ENCODE results near the gene KCNG2.
"Not testable (repeated sequence)": the region's sequence is repeated elsewhere in the genome, so short reads cannot be mapped to it uniquely, and the experiment has no call there.

The KCNG2 gene

DNA sequence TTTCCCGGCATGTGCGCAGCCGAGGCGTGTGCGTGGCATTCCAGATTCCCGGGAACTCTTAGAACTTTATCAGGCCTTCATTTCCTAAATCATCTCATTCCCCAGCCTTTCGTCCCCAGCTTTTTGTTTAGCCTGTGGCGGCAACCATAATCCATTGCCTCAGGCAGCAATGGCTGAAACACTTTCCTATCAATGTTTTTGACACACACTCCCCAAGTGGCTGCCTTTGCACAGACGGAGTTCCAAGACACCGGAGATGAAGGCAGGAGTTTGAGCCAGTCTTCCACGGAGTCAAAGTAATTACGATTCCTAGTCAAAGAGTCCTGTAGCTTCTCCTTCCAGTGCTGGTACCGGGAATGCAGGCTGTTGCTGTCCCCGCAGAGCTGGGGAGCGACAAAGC lies 64.8 kb downstream of the KCNG2 start:
- DNase-seq (ENCODE audit: low read depth, low spot score), result no peak
- H3K4me3 ChIP-seq (ENCODE audit: low read length), result no peak overlapping the region

DNA sequence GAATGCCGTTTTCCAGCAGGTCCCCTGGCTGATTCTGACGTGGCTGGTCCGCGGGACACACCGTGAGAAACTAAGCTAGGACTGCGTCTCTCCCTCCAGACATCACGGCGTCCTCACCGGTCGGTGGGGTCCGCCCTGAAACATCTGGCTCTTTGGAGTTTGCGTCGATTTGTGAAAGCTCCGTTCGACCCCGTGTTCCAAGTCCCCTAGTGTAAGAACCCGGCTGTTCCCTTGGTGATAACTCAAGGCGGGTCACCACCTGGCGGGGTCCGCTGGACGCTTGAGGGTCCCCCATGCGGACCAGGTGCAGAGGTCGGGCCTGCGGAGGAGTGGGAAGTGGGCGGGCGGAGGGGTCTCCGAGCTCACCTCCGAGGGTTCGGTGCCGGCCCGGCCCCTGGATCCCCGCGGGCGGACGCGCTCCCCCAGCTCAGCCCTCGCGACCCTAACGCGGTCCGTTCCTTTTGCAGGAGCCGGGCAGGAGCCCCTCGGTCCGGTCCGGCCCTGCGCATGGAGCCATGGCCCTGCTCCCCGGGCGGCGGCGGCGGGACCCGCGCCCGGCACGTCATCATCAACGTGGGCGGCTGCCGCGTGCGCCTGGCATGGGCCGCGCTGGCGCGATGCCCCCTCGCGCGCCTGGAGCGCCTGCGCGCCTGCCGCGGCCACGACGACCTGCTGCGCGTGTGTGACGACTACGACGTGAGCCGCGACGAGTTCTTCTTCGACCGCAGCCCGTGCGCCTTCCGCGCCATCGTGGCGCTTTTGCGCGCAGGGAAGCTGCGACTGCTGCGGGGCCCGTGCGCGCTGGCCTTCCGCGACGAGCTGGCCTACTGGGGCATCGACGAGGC lies 65.6 kb downstream of the KCNG2 start:
- H3K4me3 ChIP-seq (ENCODE audit: low read length), result no peak overlapping the region
- no peak for DNase-seq (ENCODE audit: low read depth, low spot score)

DNA sequence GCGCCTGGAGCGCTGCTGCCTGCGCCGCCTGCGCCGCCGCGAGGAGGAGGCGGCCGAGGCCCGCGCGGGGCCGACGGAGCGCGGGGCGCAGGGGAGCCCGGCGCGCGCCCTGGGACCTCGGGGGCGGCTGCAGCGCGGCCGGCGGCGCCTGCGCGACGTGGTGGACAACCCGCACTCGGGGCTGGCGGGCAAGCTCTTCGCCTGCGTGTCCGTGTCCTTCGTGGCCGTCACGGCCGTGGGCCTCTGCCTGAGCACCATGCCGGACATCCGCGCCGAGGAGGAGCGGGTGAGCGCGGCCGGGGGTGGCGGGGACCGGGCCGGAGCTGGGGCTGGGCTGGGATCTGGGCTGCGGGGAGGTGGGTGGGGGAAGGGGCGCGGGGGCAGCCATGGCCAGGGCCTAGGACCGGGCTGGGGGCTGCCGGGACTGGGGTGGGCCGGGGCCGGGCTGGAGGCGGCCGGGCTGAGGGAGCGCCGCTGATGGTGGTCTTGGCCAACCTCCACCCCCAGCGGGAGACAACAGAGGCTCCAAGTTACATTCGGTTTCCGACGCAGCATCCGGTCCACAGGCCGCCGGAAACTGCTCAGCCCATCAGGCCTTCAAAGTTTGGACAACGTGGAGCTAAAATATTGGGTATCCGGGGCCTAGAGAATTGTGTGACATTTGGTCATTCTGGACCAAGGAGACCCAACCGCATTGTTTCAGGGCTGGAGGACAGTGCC lies 66.4 kb downstream of the KCNG2 start:
- DNase-seq (ENCODE audit: low read depth, low spot score), result no peak
- H3K4me3 ChIP-seq (ENCODE audit: low read length), result no peak overlapping the region

DNA sequence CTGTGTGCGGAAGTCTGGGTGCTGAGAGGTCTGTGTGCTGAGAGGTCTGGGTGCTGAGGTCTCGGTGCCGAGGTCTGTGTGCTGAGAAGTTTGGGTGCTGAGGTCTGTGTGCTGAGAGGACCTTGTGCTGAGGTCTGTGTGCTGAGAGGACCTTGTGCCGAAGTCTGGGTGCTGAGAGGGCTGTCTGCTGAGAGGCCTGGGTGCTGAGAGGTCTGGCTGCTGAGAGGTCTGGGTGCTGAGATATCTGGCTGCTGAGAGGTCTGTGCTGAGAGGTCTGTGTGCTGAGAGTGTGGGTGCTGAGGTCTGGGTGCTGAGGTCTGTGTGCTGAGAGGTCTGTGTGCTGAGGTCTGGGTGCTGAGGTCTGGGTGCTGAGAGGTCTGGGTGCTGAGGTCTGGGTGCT lies 67.2 kb downstream of the KCNG2 start:
- not testable (repeated sequence) for H3K4me3 ChIP-seq (ENCODE audit: low read length); DNase-seq (ENCODE audit: low read depth, low spot score)

DNA sequence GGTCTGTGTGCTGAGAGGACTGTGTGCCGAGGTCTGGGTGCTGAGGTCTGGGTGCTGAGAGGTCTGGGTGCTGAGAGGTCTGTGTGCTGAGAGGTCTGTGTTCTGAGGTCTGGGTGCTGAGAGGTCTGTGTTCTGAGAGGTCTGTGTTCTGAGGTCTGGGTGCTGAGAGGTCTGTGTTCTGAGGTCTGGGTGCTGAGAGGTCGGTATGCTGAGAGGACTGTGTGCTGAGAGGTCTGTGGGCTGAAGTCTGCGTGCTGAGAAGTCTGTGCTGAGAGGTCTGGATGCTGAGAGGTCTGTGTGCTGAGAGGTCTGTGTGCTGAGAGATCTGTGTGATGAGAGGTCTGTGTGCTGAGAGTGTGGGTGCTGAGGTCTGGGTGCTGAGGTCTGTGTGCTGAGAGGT lies 68.2 kb downstream of the KCNG2 start:
- not testable (repeated sequence) for H3K4me3 ChIP-seq (ENCODE audit: low read length); DNase-seq (ENCODE audit: low read depth, low spot score)

DNA sequence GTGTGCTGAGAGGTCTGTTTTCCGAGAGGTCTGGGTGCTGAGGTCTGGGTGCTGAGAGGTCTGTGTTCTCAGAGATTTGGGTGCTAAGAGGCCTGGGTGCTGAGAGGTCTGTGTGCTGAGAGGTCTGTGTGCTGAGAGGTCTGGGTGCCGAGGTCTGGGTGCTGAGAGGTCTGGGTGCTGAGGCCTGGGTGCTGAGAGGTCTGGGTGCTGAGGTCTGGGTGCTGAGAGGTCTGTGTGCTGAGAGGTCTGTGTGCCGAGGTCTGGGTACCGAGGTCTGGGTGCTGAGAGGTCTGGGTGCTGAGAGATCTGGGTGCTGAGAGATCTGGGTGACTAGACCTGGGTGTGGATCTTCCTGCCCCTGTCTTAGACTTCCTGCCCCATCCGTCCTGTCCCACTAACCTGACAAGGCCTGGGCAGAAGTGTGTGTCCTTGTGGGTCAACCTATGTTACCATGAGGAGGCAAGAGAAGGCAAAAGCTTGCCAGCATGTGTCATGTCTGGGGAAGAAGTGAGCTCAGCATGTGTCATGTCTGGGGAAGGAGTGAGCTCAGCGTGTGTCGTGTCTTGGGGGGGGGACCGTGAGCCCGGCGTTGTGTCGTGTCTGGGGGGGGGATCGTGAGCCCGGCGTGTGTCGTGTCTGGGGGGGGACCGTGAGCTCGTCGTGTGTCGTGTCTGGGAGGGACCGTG lies 69.3 kb downstream of the KCNG2 start:
- no peak for DNase-seq (ENCODE audit: low read depth, low spot score)
- no peak overlapping the region for H3K4me3 ChIP-seq (ENCODE audit: low read length)

DNA sequence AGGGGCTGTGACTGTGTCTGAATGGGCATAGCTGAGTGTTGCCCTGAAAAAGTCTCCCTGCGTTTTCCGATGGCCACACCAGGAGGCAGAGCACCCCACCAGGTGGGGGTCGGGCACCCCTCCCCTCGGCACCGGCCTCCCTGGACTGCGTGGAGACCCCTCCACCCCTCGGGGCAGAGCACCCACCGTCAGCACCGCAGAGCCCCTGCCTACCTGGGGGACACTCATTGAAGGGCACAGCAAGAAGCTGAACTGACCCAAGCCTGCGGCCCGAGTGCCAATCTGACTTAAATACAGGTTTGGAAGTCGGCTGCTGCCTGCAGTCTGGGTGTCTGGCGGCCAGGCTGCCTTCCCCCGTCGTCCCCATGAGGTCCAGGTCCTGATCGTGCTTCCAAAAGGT lies 69.9 kb downstream of the KCNG2 start:
- no peak for DNase-seq (ENCODE audit: low read depth, low spot score)
- no peak overlapping the region for H3K4me3 ChIP-seq (ENCODE audit: low read length)

DNA sequence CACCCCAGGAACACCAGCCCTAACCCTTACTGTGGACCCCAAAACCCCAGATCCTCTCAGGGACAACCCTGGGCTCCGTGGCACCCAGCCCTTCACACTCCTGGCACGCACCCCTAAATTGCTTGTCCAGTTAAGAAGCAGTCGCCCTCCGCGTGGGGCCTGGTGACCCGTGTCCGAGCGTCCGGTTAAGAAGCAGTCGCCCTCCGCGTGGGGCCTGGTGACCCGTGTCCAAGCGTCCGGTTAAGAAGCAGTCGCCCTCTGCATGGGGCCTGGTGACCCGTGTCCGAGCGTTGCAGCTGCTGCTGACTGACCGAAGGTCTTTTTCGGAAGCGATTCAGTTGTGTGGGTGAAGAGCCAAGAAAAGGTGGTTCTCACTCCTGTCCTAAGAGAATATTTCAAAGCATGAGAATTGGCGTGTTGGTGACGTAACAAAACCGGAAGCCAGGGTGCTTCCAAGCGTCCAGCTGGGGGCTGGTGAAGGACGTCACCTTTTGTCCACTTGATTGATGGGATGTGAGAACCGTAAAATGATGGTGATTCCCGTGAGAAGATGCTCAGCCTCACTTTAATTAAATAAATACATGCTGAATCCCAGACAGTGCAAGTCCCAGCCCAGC lies 70.5 kb downstream of the KCNG2 start:
- DNase-seq (ENCODE audit: low read depth, low spot score), result no peak
- no peak overlapping the region for H3K4me3 ChIP-seq (ENCODE audit: low read length)

DNA sequence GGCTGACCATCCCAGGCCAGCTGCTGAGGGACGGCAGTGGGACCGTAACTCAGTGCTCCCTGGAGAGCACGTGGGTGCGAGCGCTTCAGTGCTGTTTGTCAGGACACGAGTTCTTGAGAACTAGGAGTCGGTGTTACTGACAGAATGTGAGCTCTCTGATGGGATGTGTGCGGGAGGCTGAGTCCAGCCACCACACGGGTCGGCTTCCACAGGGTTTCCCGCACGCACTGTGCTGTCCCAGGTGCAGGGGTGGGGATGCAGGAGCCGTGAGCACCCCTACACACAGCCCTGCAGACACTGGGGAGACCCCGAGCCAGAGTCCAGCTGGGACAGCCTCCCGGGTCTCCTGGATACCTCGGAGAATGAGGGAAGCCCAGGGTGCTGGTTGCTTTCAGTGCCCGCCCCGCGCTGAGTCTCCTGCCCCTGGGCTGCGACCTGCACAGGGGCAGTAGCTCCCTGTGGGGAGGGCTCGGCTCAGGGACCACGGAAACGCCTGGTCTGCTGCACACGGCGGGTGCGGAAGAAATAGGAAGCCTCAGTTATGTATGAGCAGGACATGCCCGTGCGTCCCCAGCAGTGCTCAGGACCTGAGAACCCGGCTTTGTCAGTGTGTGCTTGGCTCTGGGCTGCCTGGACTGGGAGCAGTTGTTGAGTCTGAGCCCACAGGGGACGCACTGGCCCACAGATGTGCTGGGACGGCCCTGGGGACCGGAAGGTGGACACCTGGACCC lies 71.2 kb downstream of the KCNG2 start:
- H3K4me3 ChIP-seq (ENCODE audit: low read length), result no peak overlapping the region
- DNase-seq (ENCODE audit: low read depth, low spot score), result no peak

DNA sequence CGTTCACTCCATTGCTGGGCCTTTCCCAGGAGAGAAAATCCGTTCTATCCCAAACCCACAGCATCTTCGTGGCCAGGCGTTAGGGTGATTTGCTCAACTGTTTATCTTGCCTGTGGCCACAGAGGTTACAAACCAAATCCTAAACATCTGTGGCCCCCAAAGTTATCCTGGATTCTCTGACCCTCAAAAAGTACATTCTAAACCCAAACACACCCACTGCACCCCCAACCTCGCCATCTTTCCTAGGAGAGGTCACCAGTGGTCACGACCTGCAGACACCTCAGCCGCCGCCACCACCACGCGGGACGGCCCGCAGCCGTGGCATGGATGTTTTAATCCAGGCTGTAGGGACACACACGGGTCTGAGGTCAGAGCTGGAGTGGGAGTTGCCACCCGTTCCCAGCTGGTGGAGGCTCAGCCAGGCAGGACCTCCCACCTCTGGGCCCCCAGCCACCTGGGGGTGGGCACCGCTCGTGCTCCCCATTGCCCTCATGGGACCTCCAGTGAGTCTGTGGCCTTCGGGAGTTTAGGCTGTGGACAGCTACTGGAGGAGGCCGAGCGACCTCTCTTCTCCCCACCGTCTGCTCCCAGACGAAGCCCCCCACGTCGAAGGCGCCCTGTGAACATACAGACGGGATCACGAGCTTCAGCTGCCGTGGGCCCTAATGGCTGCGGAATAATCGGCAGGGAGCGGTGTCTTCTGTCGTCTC lies 72.0 kb downstream of the KCNG2 start:
- no peak overlapping the region for H3K4me3 ChIP-seq (ENCODE audit: low read length)
- no peak for DNase-seq (ENCODE audit: low read depth, low spot score)

DNA sequence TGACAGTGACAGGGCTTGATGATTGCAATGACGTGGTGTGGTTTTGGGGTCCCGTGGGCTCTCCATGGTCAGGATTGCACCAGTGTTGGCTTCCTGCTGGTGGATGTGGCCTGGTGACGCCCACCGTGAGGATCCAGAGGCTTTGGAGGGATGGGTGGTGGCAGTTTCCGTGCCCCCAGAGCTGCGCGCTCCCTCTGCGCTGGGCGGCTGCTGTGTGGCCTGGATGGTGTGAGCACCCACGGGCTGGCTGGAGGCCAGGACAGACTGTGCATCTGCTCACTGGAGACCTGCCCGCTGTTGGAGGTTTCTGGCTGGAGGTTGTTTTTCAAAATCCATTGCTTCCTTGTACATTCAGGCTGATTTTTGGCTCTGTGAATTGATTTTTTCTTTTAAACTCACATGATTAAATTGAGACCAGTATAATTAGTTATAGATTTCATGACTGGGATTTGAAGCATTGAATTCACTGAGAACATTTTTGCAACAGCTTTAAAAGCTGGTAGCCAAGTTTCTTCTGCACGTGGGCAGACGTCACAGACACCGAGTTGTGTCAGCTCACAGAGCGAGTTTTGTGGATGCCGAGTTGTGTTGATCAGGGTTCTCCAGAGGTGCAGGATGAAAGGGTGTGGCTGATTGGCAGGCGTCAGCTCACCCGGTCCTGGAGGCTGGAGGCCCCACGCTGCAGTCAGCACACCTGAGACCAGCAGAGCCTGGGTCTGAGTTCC lies 72.7 kb downstream of the KCNG2 start:
- no peak overlapping the region for H3K4me3 ChIP-seq (ENCODE audit: low read length)
- no peak for DNase-seq (ENCODE audit: low read depth, low spot score)

DNA sequence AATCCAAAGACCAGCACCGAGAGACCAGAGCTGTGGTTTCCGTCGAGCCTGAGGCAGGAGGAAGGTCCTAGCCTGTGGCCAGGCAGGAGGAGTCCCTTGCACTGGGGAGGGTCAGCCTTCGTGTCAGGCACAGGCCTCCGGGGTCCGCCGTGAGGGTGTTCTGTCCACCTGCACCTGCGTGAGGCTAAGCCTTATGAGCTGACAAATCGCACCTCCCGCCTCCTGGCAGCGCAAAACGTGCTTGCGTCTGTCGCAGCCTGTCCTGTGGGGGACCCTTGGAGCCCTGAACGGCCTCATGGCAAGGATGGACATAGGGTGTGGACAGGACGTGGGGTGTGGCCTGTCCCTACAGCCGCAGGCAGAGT lies 73.3 kb downstream of the KCNG2 start:
- no peak for DNase-seq (ENCODE audit: low read depth, low spot score)
- H3K4me3 ChIP-seq (ENCODE audit: low read length), result no peak overlapping the region

DNA sequence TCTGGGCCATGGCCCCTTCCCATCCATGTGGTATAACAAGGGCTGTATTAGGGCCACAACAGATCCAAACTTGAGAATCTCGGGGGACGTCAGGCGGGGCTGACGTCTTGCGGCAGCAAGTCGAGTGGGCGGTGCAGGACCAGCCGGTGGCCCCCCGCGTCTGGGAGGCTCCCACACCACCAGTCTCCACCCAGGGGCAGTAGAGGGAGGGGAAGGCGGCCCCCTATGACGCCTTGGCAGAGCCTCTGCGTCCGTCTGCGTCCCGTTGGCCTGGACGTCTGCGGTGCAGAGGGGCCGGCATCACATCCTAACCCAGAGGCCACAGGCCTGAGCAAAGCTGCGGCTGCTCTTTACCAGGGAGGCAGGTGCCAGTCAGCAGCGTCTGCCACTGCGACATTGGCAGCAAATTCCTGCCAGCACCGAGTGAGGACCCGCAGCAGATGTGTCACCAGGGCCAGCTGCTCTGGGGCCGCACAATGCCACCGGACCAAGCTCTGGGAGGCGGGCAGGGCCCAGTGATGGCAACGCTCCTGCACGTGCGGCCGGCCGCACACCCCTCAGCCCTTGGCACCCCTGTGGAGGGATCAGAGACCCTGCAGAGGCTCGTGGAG lies 73.8 kb downstream of the KCNG2 start:
- DNase-seq (ENCODE audit: low read depth, low spot score), result no peak
- H3K4me3 ChIP-seq (ENCODE audit: low read length), result no peak overlapping the region

DNA sequence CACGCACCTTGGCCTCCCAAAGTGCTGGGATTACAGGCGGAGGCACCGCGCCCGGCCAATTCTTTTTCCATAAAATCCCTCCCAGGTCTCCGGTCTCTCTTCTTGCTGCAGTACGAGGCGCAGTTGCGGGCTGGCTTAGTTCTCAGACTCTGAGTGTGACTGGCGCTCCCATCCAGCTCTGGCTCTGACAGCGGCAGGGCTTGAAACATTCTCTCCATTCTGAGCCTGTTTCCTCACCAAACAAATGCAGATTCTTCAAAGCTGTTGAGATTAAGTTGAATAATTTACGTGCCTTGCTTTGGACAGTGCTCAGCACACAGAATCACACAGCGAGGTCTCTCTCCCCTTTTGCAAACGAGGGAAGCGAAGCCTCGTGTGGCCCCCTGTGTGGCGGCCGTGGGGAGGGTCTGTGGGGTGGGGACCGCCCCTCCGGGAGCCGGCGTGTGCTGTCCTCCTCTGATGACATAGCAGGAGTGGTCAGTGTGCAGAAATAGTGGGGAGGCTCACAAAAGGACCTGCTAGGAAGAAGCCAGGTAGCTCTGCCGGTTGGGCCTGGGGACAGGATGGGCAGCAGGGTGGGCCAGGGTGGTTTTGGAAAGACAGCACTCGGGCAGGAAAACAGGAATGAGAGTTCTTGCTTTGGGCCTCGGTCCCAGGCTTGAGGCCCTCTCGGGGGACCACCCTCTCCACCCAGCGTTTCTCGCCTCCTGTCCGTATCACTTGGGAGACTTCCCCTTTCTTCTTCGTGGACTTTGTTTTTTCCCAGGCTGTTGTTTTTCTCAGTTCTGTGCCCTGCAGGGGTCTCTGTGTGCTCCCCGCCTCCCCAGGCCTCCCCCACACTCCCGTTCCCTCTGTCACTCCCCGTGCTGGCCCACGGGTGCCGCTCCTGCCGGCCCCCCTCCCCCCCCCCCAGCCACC lies 75.0 kb downstream of the KCNG2 start:
- DNase-seq (ENCODE audit: low read depth, low spot score), result no peak
- no peak overlapping the region for H3K4me3 ChIP-seq (ENCODE audit: low read length)

DNA sequence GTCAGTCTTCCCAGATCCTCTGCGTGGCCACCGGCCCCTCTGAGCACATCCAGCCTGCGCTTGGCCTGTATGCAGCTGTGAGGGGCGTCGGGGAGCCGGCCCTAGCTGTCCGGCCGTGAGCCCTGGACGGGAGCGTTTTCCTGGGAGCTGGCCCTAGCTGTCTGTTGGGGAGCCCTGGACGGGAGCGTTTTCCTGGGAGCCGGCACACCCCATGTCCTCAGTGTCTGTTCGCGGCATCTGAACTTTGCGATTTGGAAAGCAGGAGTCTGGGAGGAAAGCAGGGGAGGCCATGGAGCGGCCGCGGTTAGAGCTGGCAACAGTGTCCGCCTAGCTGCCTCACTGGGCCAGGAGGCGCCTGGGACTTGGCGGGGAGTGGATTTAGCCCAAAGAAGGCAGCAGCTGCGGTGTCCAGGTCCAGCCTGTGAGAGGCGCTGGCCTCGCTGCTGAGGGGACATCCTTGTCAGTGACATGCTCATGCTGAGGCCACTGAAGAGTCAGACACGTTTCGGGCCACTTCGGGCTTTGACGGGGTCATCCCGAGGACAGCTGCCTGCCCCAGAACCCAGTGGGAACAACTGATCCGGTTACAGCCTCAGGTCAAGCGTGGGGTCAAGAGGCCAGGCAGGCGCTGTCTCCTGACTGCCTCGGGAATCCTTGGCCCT lies 75.8 kb downstream of the KCNG2 start:
- no peak overlapping the region for H3K4me3 ChIP-seq (ENCODE audit: low read length)
- no peak for DNase-seq (ENCODE audit: low read depth, low spot score)
